Islet precursor cell (in vitro differentiated cells): ENCODE measurements around the gene MYO1A.
"Not testable (repeated sequence)": the region's sequence is repeated elsewhere in the genome, so short reads cannot be mapped to it uniquely, and the experiment has no call there.

ENCODE experiments used
- DNase-seq: peaks from one replicate; pipeline ENCODE4 v3.0.0-alpha.2; 2018

The MYO1A gene

GRCh38 chr12:57087010-57087690 lies 37.2 kb upstream of the MYO1A start:
- peak; percentile 93 for DNase-seq

- peak; percentile 94 for DNase-seq
These were observed 36.6 kb upstream of the MYO1A start for GRCh38 chr12:57086493-57087009.

- peak; percentile 72 for DNase-seq
These were observed 36.1 kb upstream of the MYO1A start for GRCh38 chr12:57085999-57086492.

- DNase-seq = no peak
These were observed 30.9 kb upstream of the MYO1A start for GRCh38 chr12:57080855-57081254.

- DNase-seq = peak; percentile 66
These were observed 29.9 kb upstream of the MYO1A start for GRCh38 chr12:57079821-57080220.

- DNase-seq = peak; percentile 100
These were observed 28.8 kb upstream of the MYO1A start, which contains the start of gene NEMP1 for GRCh38 chr12:57078519-57079404. NEMP1 (minus strand) TSS chr12:57078791; CDS start chr12:57078745, 46 bp downstream.

- not testable (repeated sequence) for DNase-seq
These were observed 23.9 kb upstream of the MYO1A start for GRCh38 chr12:57073566-57074450.

GRCh38 chr12:57072661-57073060 lies 22.7 kb upstream of the MYO1A start:
- peak; percentile 17 for DNase-seq

- peak; percentile 86 for DNase-seq
These were observed 19.6 kb upstream of the MYO1A start for GRCh38 chr12:57069523-57069922.

GRCh38 chr12:57066245-57066644 lies 16.3 kb upstream of the MYO1A start:
- DNase-seq = peak; percentile 19

- DNase-seq = no peak
These were observed 14.2 kb upstream of the MYO1A start for GRCh38 chr12:57063991-57064685.

- no peak for DNase-seq
These were observed 8.5 kb upstream of the MYO1A start for GRCh38 chr12:57058454-57058853.

GRCh38 chr12:57057067-57057751 lies 7.3 kb upstream of the MYO1A start:
- no peak for DNase-seq

- DNase-seq = no peak
These were observed 5.9 kb upstream of the MYO1A start for GRCh38 chr12:57055824-57056223.

- DNase-seq = not testable (repeated sequence)
These were observed 4.0 kb upstream of the MYO1A start for GRCh38 chr12:57053901-57054300.

GRCh38 chr12:57053146-57053545 lies 3.2 kb upstream of the MYO1A start:
- not testable (repeated sequence) for DNase-seq

- no peak for DNase-seq
These were observed 1.1 kb upstream of the MYO1A start for GRCh38 chr12:57051011-57051410.

- no peak for DNase-seq
These were observed 846 bp downstream of the MYO1A start for GRCh38 chr12:57049119-57049446.

GRCh38 chr12:57048423-57049118 lies 1.4 kb downstream of the MYO1A start:
- peak; percentile 54 for DNase-seq

- no peak for DNase-seq
These were observed 1.9 kb downstream of the MYO1A start for GRCh38 chr12:57047981-57048380.
